ENCODE results near the gene DGKB. TPM values are rescaled to one million over a fixed set of nuclear protein-coding genes. Genes with fewer than 3 reads are reported as not detected.

The DGKB gene
- total and polyA plus RNA-seq, 2 donors (not counting 1 experiment from before 2014, with no cell fraction given), result 0.31 TPM; not detected in 1

GRCh38 chr7:14886533-14886932, 16.0 kb downstream of the DGKB start:
- Histone ChIP-seq H3K9me3 (ENCODE audit: control insufficient read depth, insufficient read depth, low read depth, low read length) (no peaks in the 10 kb centered on the region), H3K4me2 (ENCODE audit: extremely low read depth, insufficient read depth, low read length) (no peak overlapping the region), H3K9ac (ENCODE audit: insufficient read depth, low read length) (no peak overlapping the region), H3K79me2 (ENCODE audit: control insufficient read depth, insufficient read depth, low read length) (no peaks in the 10 kb centered on the region), H3K27ac (ENCODE audit: insufficient read depth, low read length) (no peak overlapping the region), H3K4me3 (replicated peaks in 1 of 4; ENCODE audit: control extremely low read depth in 1 of 4, insufficient read depth in 1 of 4, low read depth in 3 of 4, low read length in 4 of 4) (no peak overlapping the region), H3K36me3 (ENCODE audit: control insufficient read depth, insufficient read depth, low read length) (no peaks in the 10 kb centered on the region), H2AFZ (ENCODE audit: low read length) (no peak overlapping the region), H3K4me1 (ENCODE audit: control insufficient read depth, extremely low read depth, insufficient read depth, low read length) (no peaks in the 10 kb centered on the region), H3K27me3 (ENCODE audit: control insufficient read depth, insufficient read depth, low read length) (no peaks in the 10 kb centered on the region), H4K20me1 (ENCODE audit: control insufficient read depth, extremely low read depth, insufficient read depth, low read length) (no peaks in the 10 kb centered on the region)
- TF ChIP-seq EZH2 (IDR thresholded peaks at IDR 0.05; ENCODE audit: low read length, missing control alignments) (no peak), CTCF (conservative IDR thresholded peaks at IDR 0.05 in 1 of 2, IDR thresholded peaks at IDR 0.05 in 1 of 2; ENCODE audit: low read depth in 1 of 2, low read length in 2 of 2) (no peak)
- DNase-seq (ENCODE audit: low read depth in 2 of 2), result no peak

GRCh38 chr7:14875941-14876587, 26.5 kb downstream of the DGKB start:
- DNase-seq (ENCODE audit: low read depth in 2 of 2), result no peak
- Histone ChIP-seq H3K4me3 (replicated peaks in 1 of 4; ENCODE audit: control extremely low read depth in 1 of 4, insufficient read depth in 1 of 4, low read depth in 3 of 4, low read length in 4 of 4) (no peak overlapping the region), H3K36me3 (ENCODE audit: control insufficient read depth, insufficient read depth, low read length) (no peaks in the 10 kb centered on the region), H2AFZ (ENCODE audit: low read length) (no peak overlapping the region), H3K4me2 (ENCODE audit: extremely low read depth, insufficient read depth, low read length) (no peak overlapping the region), H3K79me2 (ENCODE audit: control insufficient read depth, insufficient read depth, low read length) (no peaks in the 10 kb centered on the region), H3K4me1 (ENCODE audit: control insufficient read depth, extremely low read depth, insufficient read depth, low read length) (no peaks in the 10 kb centered on the region), H3K9ac (ENCODE audit: insufficient read depth, low read length) (no peak overlapping the region), H3K9me3 (ENCODE audit: control insufficient read depth, insufficient read depth, low read depth, low read length) (no peaks in the 10 kb centered on the region), H4K20me1 (ENCODE audit: control insufficient read depth, extremely low read depth, insufficient read depth, low read length) (no peaks in the 10 kb centered on the region), H3K27me3 (ENCODE audit: control insufficient read depth, insufficient read depth, low read length) (no peaks in the 10 kb centered on the region), H3K27ac (ENCODE audit: insufficient read depth, low read length) (no peak overlapping the region)
- TF ChIP-seq EZH2 (IDR thresholded peaks at IDR 0.05; ENCODE audit: low read length, missing control alignments) (no peak), CTCF (conservative IDR thresholded peaks at IDR 0.05 in 1 of 2, IDR thresholded peaks at IDR 0.05 in 1 of 2; ENCODE audit: low read depth in 1 of 2, low read length in 2 of 2) (no peak)

GRCh38 chr7:14871880-14872279, 30.7 kb downstream of the DGKB start:
- Histone ChIP-seq H3K9me3 (ENCODE audit: control insufficient read depth, insufficient read depth, low read depth, low read length) (no peaks in the 10 kb centered on the region), H3K4me2 (ENCODE audit: extremely low read depth, insufficient read depth, low read length) (no peak overlapping the region), H3K36me3 (ENCODE audit: control insufficient read depth, insufficient read depth, low read length) (no peaks in the 10 kb centered on the region), H3K4me3 (replicated peaks in 1 of 4; ENCODE audit: control extremely low read depth in 1 of 4, insufficient read depth in 1 of 4, low read depth in 3 of 4, low read length in 4 of 4) (no peak overlapping the region), H3K79me2 (ENCODE audit: control insufficient read depth, insufficient read depth, low read length) (no peaks in the 10 kb centered on the region), H4K20me1 (ENCODE audit: control insufficient read depth, extremely low read depth, insufficient read depth, low read length) (no peaks in the 10 kb centered on the region), H3K27me3 (ENCODE audit: control insufficient read depth, insufficient read depth, low read length) (no peaks in the 10 kb centered on the region), H3K27ac (ENCODE audit: insufficient read depth, low read length) (no peak overlapping the region), H3K9ac (ENCODE audit: insufficient read depth, low read length) (no peak overlapping the region), H3K4me1 (ENCODE audit: control insufficient read depth, extremely low read depth, insufficient read depth, low read length) (no peaks in the 10 kb centered on the region), H2AFZ (ENCODE audit: low read length) (no peak overlapping the region)
- no peak for DNase-seq (ENCODE audit: low read depth in 2 of 2)
- no peak for TF ChIP-seq CTCF (conservative IDR thresholded peaks at IDR 0.05 in 1 of 2, IDR thresholded peaks at IDR 0.05 in 1 of 2; ENCODE audit: low read depth in 1 of 2, low read length in 2 of 2)
- TF ChIP-seq EZH2 (IDR thresholded peaks at IDR 0.05; ENCODE audit: low read length, missing control alignments), result no peak
